Measurements from ENCODE around the gene SPECC1L. TPM values are rescaled to one million over a fixed set of nuclear protein-coding genes. Genes with fewer than 3 reads are reported as not detected.
"Not testable (repeated sequence)": the region's sequence is repeated elsewhere in the genome, so short reads cannot be mapped to it uniquely, and the experiment has no call there.

The SPECC1L gene
- total and polyA plus RNA-seq, 2 of the 8 experiments (the other 6 are each of a cell fraction or from before 2014, with no cell fraction given): 15.7 to 61.6 TPM

GRCh38 chr22:24238101-24238694 is 32.4 kb upstream of the SPECC1L start:
- H2BK12ac ChIP-seq (ENCODE audit: low read depth, low read length); H3K4ac ChIP-seq (replicated peaks; ENCODE audit: insufficient read length, low read depth, low read length); H3K4me1 ChIP-seq (replicated peaks in 1 of 4; ENCODE audit: control insufficient read depth in 3 of 4, insufficient read depth in 4 of 4, low read length in 3 of 4); H3K4me3 ChIP-seq (ENCODE audit: extremely low read depth in 1 of 4, insufficient read depth in 2 of 4, low read depth in 3 of 4, low read length in 4 of 4); H4K20me1 ChIP-seq (replicated peaks in 1 of 2; ENCODE audit: control insufficient read depth in 1 of 2, insufficient read depth in 2 of 2, low read length in 2 of 2); H2BK5ac ChIP-seq (ENCODE audit: low read depth, low read length); H3K79me1 ChIP-seq (ENCODE audit: low read depth, low read length); H3K14ac ChIP-seq (ENCODE audit: insufficient read length); H3K9ac ChIP-seq (replicated peaks in 1 of 4; ENCODE audit: extremely low read depth in 1 of 4, low read depth in 3 of 4, low read length in 3 of 4); H3K79me2 ChIP-seq (ENCODE audit: control insufficient read depth in 1 of 2, insufficient read depth in 2 of 2, low read length in 2 of 2); H3K23ac ChIP-seq (ENCODE audit: insufficient read length); H3K9me3 ChIP-seq (ENCODE audit: insufficient read depth in 2 of 2, low read depth in 1 of 2, low read length in 1 of 2); H2BK20ac ChIP-seq (ENCODE audit: low read length); H2AFZ ChIP-seq (ENCODE audit: low read length); H2BK15ac ChIP-seq (ENCODE audit: low read length); H2AK5ac ChIP-seq (ENCODE audit: low read depth, low read length); FAIRE-seq; H4K8ac ChIP-seq (ENCODE audit: extremely low read depth, insufficient read depth, low read length); H4K91ac ChIP-seq (replicated peaks; ENCODE audit: insufficient read length, low read length); H3K18ac ChIP-seq (ENCODE audit: extremely low read depth, low read length); H3K23me2 ChIP-seq (ENCODE audit: low read depth, low read length); H2BK120ac ChIP-seq (replicated peaks; ENCODE audit: low read depth, low read length); H3K4me2 ChIP-seq (ENCODE audit: insufficient read depth in 1 of 2, low read depth in 2 of 2, low read length in 2 of 2); H4K5ac ChIP-seq (ENCODE audit: insufficient read length, low read depth, low read length); H3K36me3 ChIP-seq (ENCODE audit: control insufficient read depth in 2 of 4, insufficient read depth in 4 of 4, low read length in 3 of 4); H3K56ac ChIP-seq (replicated peaks; ENCODE audit: insufficient read length, low read depth, low read length); DNase-seq (ENCODE audit: low read depth in 1 of 2, low spot score in 2 of 2); H3K27ac ChIP-seq (ENCODE audit: low read depth, low read length); POLR2A ChIA-PET (ENCODE audit: partially characterized antibody); H3K27me3 ChIP-seq (replicated peaks in 1 of 4; ENCODE audit: control insufficient read depth in 3 of 4, extremely low read depth in 1 of 4, insufficient read depth in 3 of 4, low read length in 3 of 4): not testable (repeated sequence)
- CTCF ChIA-PET (ENCODE audit: partially characterized antibody): interaction anchor here (1.6 kb wide), 1 partner anchor 48 kb away, joined by 6 read pairs; no protein-coding TSS in a partner anchor
- 88% methylated on average over 9 of the region's 13 CpGs; no CpG with 5 or more reads in 1 of the 2 experiments for WGBS, 2 experiments (ENCODE audit: extremely low coverage in 1 of 2, insufficient coverage in 1 of 2, insufficient read length in 1 of 2, insufficient replicate concordance in 2 of 2, low coverage in 1 of 2, low lambda C conversion rate in 2 of 2, missing lambda C conversion rate in 1 of 2)
